Activated naive CD4-positive, alpha-beta T cell treated with anti-CD3 and anti-CD28 coated beads, Interleukin-2, amount 50 U/mL, for 24 hours (primary cell): ENCODE data around the gene ZNF28.
"Not testable (repeated sequence)": the region's sequence is repeated elsewhere in the genome, so short reads cannot be mapped to it uniquely, and the experiment has no call there.

Experiments used
- H3K27ac Mint-ChIP-seq: one replicate; pipeline ENCODE4 v1.8.0; 2021; ENCODE audit warnings: mild to moderate bottlenecking, mixed read lengths
- H3K27me3 Mint-ChIP-seq: one replicate; pipeline ENCODE4 v1.8.0; 2021; ENCODE audit warnings: mixed read lengths
- H3K36me3 Mint-ChIP-seq: one replicate; pipeline ENCODE4 v1.8.0; 2021; ENCODE audit warnings: mixed read lengths
- H3K4me1 Mint-ChIP-seq: one replicate; pipeline ENCODE4 v1.8.0; 2021; ENCODE audit warnings: mixed read lengths
- H3K4me3 Mint-ChIP-seq: one replicate; pipeline ENCODE4 v1.8.0; 2021; ENCODE audit warnings: mild to moderate bottlenecking, mixed read lengths
- H3K9me3 Mint-ChIP-seq: one replicate; pipeline ENCODE4 v1.8.0; 2021; ENCODE audit warnings: mixed read lengths

The ZNF28 gene

GRCh38 chr19:52789440-52789839 is 32.0 kb downstream of the ZNF28 start:
- Mint-ChIP-seq H3K27me3 (no peaks in the 10 kb centered on the region), H3K36me3 (peaks cover 21% of the 10 kb centered on the region), H3K27ac (no peak overlapping the region), H3K4me3 (no peak overlapping the region), H3K4me1 (peaks cover 22% of the 10 kb centered on the region), H3K9me3 (peaks cover 12% of the 10 kb centered on the region)

GRCh38 chr19:52786464-52787354 is 34.7 kb downstream of the ZNF28 start, which contains the start of gene ZNF600:
ZNF600 (minus strand) TSS chr19:52786791; CDS start chr19:52778888, 7,903 bp downstream.
- peaks cover 22% of the 10 kb centered on the region for H3K4me1 Mint-ChIP-seq
- not testable (repeated sequence) for H3K27me3 Mint-ChIP-seq
- H3K9me3 Mint-ChIP-seq = peaks cover 18% of the 10 kb centered on the region
- H3K4me3 Mint-ChIP-seq = peak within 1 kb of the TSS; percentile 85
- peaks cover 24% of the 10 kb centered on the region for H3K36me3 Mint-ChIP-seq
- H3K27ac Mint-ChIP-seq = peak within 1 kb of the TSS; percentile 73

GRCh38 chr19:52786078-52786463 is 35.4 kb downstream of the ZNF28 start:
- peaks cover 18% of the 10 kb centered on the region for H3K9me3 Mint-ChIP-seq
- peaks cover 22% of the 10 kb centered on the region for H3K4me1 Mint-ChIP-seq
- peaks cover 26% of the 10 kb centered on the region for H3K36me3 Mint-ChIP-seq
- no peaks in the 10 kb centered on the region for H3K27me3 Mint-ChIP-seq
- peak overlapping the region; percentile 73 for H3K27ac Mint-ChIP-seq
- H3K4me3 Mint-ChIP-seq = peak overlapping the region; percentile 85

DNA sequence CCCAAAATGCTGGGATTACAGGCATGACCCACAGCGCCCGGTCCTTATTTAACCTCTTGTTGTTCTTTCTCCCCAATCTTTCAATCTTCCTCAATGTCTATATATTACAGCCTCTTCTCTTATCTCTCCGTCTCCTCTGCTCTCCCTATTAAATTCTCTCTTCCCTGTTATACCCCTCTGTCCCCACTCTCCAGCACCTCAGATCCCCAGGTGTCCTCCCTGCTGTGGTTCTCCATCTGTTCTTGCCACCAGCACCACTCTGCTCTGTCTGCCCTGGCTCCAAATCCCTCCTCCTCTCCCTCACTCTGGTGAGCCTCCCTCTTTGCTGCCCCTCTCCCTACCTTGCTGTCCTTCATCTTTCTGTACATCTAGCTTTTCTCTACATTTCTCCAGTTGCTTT is 35.9 kb downstream of the ZNF28 start:
- H3K27me3 Mint-ChIP-seq = no peaks in the 10 kb centered on the region

GRCh38 chr19:52782864-52783263 is 38.6 kb downstream of the ZNF28 start:
- Mint-ChIP-seq H3K36me3 (peaks cover 51% of the 10 kb centered on the region), H3K9me3 (peaks cover 22% of the 10 kb centered on the region), H3K4me1 (peaks cover 36% of the 10 kb centered on the region)
- H3K27me3 Mint-ChIP-seq, H3K27ac Mint-ChIP-seq, H3K4me3 Mint-ChIP-seq: not testable (repeated sequence)

More for the DNA sequence above, 35.9 kb downstream of the ZNF28 start:
- Mint-ChIP-seq H3K27ac (peak overlapping the region; percentile 73), H3K9me3 (peaks cover 18% of the 10 kb centered on the region), H3K4me1 (peaks cover 22% of the 10 kb centered on the region), H3K36me3 (peaks cover 31% of the 10 kb centered on the region), H3K4me3 (peak overlapping the region; percentile 85)

DNA sequence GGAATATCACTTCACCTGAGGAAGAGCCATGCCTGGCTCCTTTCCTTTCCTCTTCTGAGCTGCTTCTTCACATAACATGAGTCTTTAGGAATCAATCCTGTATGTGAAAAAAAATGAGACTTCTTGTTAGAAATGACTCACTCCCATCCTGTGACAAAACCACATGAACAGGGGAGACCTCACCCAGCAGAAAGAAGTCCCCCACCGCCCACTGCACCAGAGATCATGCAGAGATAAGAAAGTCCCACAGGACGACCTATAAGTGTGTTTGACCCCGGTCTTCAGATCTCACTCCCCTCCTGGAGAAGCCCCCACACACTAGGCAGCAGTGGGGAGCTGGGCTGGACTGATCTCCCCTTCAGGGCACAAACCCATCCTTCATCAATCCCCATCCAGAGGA is 42.6 kb downstream of the ZNF28 start:
- Mint-ChIP-seq H3K27me3 (no peaks in the 10 kb centered on the region), H3K9me3 (peaks cover 14% of the 10 kb centered on the region), H3K27ac (no peak overlapping the region), H3K4me1 (peaks cover 16% of the 10 kb centered on the region), H3K4me3 (peak overlapping the region; percentile 39), H3K36me3 (peaks cover 61% of the 10 kb centered on the region)

DNA sequence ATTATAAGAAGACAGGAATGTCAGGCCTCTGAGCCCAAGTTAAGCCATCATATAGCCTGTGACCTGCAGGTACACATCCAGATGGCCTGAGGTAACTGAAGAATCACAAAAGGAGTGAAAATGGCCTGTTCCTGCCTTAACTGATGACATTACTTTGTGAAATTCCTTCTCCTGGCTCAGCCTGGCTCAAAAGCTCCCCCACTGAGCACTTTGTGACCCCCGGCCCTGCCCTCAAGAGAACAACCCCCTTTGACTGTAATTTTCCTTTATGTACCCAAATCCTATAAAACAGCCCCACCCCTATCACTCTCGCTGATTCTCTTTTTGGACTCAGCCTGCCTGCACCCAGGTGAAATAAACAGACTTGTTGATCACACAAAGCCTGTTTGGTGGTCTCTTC is 65.0 kb downstream of the ZNF28 start:
- H3K27me3 Mint-ChIP-seq, H3K4me3 Mint-ChIP-seq: not testable (repeated sequence)

GRCh38 chr19:52749780-52750179 is 71.7 kb downstream of the ZNF28 start:
- peaks cover 2% of the 10 kb centered on the region for H3K36me3 Mint-ChIP-seq
- H3K4me3 Mint-ChIP-seq = no peak overlapping the region
- no peak overlapping the region for H3K27ac Mint-ChIP-seq
- H3K4me1 Mint-ChIP-seq = no peaks in the 10 kb centered on the region
- no peaks in the 10 kb centered on the region for H3K9me3 Mint-ChIP-seq
- H3K27me3 Mint-ChIP-seq = no peaks in the 10 kb centered on the region

More for the DNA sequence above, 65.0 kb downstream of the ZNF28 start:
- not testable (repeated sequence) for H3K27ac Mint-ChIP-seq, H3K4me1 Mint-ChIP-seq
- Mint-ChIP-seq H3K36me3 (peaks cover 12% of the 10 kb centered on the region), H3K9me3 (peaks cover 13% of the 10 kb centered on the region)

GRCh38 chr19:52748336-52748950 is 73.0 kb downstream of the ZNF28 start:
- H3K27ac Mint-ChIP-seq = no peak overlapping the region
- H3K27me3 Mint-ChIP-seq = no peaks in the 10 kb centered on the region
- H3K9me3 Mint-ChIP-seq = no peaks in the 10 kb centered on the region
- no peaks in the 10 kb centered on the region for H3K4me1 Mint-ChIP-seq
- no peak overlapping the region for H3K4me3 Mint-ChIP-seq
- H3K36me3 Mint-ChIP-seq = no peaks in the 10 kb centered on the region
